ENCODE data around the gene C12orf42.

C12orf42 gene

GRCh38 chr12:103495469-103496456 is at the start of gene C12orf42:
C12orf42 (minus strand) TSS chr12:103495968; CDS start chr12:103478426, 17,542 bp downstream.
- DNase-seq, result peak; percentile 96

- no peak for DNase-seq
Measured at GRCh38 chr12:103542078-103542477, 46.3 kb upstream of the C12orf42 start.

GRCh38 chr12:103540319-103540718 is 44.6 kb upstream of the C12orf42 start:
- no peak for DNase-seq

- DNase-seq, result no peak
Measured at GRCh38 chr12:103538397-103538796, 42.6 kb upstream of the C12orf42 start.

- DNase-seq, result peak; percentile 38
Measured at GRCh38 chr12:103530307-103531066, 34.7 kb upstream of the C12orf42 start.

- DNase-seq, result peak; percentile 57
Measured at GRCh38 chr12:103529306-103529705, 33.5 kb upstream of the C12orf42 start.

- DNase-seq, result no peak
Measured at GRCh38 chr12:103524238-103524875, 28.6 kb upstream of the C12orf42 start.

GRCh38 chr12:103523771-103524170 is 28.0 kb upstream of the C12orf42 start:
- DNase-seq, result peak; percentile 18

GRCh38 chr12:103520686-103521215 is 25.0 kb upstream of the C12orf42 start:
- DNase-seq, result no peak

- DNase-seq, result no peak
Measured at GRCh38 chr12:103519632-103520031, 23.9 kb upstream of the C12orf42 start.

GRCh38 chr12:103518899-103519298 is 23.1 kb upstream of the C12orf42 start:
- DNase-seq, result no peak

- no peak for DNase-seq
Measured at GRCh38 chr12:103517161-103517560, 21.4 kb upstream of the C12orf42 start.

- no peak for DNase-seq
Measured at GRCh38 chr12:103515341-103515740, 19.6 kb upstream of the C12orf42 start.

GRCh38 chr12:103513875-103514274 is 18.1 kb upstream of the C12orf42 start:
- no peak for DNase-seq

- DNase-seq, result peak; percentile 21
Measured at GRCh38 chr12:103505371-103506236, 9.8 kb upstream of the C12orf42 start.

- DNase-seq, result no peak
Measured at GRCh38 chr12:103504606-103505005, 8.8 kb upstream of the C12orf42 start.

GRCh38 chr12:103503546-103504480 is 8.0 kb upstream of the C12orf42 start:
- peak; percentile 67 for DNase-seq

- no peak for DNase-seq
Measured at GRCh38 chr12:103501447-103501846, 5.7 kb upstream of the C12orf42 start.

GRCh38 chr12:103499571-103499970 is 3.8 kb upstream of the C12orf42 start:
- DNase-seq, result no peak

GRCh38 chr12:103498990-103499389 is 3.2 kb upstream of the C12orf42 start:
- DNase-seq, result no peak
